ENCODE measurements around the gene MOSMO.
"Not testable (repeated sequence)": the region's sequence is repeated elsewhere in the genome, so short reads cannot be mapped to it uniquely, and the experiment has no call there.

The MOSMO gene

GRCh38 chr16:22007509-22008214, at the start of gene MOSMO:
MOSMO (plus strand) TSS chr16:22008111; CDS start chr16:22008302, 191 bp downstream.
- peak; percentile 55 to 65 for DNase-seq

- DNase-seq: no peak
Measured at GRCh38 chr16:21959050-21959449, 48.9 kb upstream of the MOSMO start.

DNA sequence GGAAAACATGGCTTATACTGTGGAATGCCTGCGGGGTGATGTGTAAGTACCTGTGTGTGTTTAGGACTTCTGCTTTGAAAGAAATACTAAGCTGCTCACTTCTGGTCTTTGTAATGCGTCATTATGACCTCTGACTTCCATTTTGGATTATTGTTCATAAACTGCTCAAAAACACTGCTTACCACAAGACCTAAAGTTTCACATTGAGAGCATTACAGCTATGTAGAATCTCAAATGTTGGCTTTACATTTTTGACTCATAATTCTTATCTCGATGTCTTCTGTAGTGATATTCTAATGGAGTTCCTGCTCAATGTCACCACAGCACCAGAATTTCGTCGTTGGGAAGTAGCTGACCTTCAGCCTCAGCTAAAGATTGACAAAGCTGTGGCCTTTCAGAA, 45.4 kb upstream of the MOSMO start:
- DNase-seq: no peak

GRCh38 chr16:21963887-21964286, 44.0 kb upstream of the MOSMO start:
- DNase-seq: no peak

DNA sequence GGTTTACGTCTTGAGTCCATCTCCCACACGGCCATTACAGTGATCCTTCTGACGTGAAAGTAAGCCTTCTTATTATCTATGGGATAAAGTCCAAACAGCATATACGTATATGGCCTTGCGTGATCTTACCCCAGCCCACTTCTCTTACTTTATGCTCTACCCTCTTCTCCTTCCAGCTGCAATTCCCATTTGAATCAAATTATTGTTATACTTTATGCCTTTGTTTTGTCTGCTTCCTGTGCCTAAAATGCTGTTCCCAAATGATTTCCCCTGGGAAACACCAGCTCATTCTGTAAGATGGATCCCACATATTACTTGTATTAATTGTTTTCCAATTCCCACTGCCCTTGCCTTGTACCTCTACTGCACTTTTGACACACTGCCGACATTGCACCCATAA, 43.6 kb upstream of the MOSMO start:
- DNase-seq: no peak

DNA sequence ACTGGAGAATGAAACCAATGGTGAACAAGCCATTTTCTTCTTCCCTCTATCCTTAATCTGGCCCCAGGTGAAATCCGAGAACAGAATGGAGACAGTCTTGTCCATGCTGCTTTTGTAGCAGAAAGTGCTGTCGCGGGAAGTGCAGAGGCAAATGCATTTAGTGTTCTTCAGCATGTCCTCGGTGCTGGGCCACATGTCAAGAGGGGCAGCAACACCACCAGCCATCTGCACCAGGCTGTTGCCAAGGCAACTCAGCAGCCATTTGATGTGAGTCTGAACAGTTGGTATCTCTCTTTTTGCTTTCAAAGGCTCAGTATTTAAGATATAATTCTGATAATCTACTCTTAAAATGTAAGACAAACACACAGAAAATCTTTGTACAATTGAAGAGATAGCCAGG, 36.1 kb upstream of the MOSMO start:
- DNase-seq: no peak

DNA sequence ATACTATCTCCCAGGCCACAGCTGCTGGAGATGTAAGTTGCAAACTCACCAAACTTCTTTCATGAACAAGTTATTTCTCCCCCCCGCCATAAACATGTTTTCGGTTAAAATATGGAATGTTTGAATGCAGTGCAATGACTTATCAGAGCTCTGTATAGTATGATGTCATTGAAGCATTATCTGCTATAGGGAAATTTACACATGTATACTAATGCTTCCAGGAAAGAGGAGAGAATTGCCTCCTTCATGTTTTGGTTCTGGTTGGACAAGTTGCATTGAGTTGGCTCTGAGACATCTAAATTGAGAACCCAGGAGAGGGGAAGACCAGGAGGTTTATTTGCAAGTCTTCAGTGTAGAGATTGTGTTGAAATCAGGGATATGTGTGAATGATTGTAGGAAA, 34.0 kb upstream of the MOSMO start:
- no peak for DNase-seq

DNA sequence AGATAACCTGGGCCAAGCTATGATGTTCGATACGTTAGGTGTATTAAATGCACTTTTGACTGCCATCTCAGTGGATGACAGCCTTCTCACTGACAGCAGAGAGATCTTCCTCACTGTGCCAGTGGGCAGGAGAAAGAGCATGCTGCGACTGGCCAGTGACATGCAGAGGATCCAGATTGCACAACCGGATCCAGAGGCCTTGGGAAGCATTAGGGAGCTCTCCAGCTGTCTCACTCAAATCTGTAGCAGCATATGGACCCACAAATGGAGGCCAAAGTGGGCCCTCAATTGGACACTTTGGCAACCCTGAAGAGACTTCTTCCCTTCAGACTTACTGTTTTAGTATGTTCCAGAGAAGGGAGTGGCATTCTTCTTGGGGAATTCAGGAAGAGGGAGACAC, 27.9 kb upstream of the MOSMO start:
- DNase-seq: no peak

GRCh38 chr16:21982108-21982507, 25.8 kb upstream of the MOSMO start:
- DNase-seq: no peak

DNA sequence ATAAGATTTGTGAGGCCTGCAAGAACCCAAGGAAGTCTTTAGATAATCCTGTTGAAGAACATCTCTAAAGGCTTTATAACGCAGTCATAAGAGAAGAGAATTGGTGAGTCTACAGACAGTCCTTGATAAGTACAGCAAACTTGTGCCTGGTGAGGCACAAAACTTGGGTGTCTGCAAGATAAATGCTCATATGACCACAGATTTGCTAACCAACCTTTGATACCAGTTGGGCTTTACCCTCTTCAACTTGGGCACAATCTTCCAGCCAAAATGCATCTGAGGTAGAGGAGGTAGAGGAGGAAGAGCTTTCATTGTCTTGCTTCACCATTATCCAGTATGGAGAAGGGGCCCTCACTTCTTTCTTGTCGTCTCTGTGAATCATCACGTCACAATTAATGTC, 23.8 kb upstream of the MOSMO start:
- DNase-seq: no peak

- no peak for DNase-seq
Measured at GRCh38 chr16:21985524-21985923, 22.4 kb upstream of the MOSMO start.

- DNase-seq: no peak
Measured at GRCh38 chr16:21986692-21987246, 21.1 kb upstream of the MOSMO start.

DNA sequence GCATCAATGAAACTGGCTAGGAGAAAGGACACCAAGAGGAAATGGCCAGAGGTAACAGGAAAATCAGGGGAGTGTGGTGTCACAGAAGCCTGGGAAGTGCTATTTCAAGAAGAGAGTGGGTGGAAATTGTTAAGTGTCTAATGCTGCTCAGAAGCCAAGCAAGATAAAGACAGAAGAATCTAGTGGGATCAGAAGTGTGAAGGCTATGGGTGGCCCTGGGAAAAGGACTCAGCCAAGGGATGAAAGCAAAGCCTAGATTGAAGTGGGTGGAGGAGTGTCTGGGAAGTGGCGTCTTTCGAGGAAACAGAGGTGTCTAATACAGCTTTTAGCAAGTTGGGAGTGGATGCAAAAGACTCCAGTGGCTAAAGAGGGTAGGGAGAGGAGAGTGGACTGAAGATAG, 20.4 kb upstream of the MOSMO start:
- no peak for DNase-seq

- DNase-seq: no peak
Measured at GRCh38 chr16:21989133-21989532, 18.8 kb upstream of the MOSMO start.

- no peak for DNase-seq
Measured at GRCh38 chr16:21989751-21990150, 18.2 kb upstream of the MOSMO start.

GRCh38 chr16:21990381-21990944, 17.4 kb upstream of the MOSMO start:
- no peak for DNase-seq

DNA sequence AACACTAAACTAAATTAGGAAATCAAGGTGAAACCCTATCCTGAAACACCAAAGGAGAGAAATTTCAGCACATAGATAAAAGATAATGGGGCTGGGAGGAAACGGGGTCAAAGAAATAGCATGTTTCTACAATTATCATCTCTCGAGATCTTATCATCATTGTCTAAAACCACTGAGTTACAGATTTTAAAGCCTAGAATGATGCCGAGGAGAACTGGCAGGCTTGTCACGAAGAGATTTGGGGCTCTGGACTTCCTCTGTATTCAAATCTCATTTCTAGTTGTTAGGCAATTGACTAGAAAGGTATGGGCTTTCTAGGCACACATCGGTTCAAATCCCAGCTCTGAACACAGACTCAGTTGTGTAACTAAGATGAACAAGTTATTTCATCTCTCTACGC, 16.3 kb upstream of the MOSMO start:
- no peak for DNase-seq

GRCh38 chr16:21994856-21995465, 12.9 kb upstream of the MOSMO start:
- no peak for DNase-seq

GRCh38 chr16:21996923-21997696, 10.8 kb upstream of the MOSMO start:
- no peak for DNase-seq

DNA sequence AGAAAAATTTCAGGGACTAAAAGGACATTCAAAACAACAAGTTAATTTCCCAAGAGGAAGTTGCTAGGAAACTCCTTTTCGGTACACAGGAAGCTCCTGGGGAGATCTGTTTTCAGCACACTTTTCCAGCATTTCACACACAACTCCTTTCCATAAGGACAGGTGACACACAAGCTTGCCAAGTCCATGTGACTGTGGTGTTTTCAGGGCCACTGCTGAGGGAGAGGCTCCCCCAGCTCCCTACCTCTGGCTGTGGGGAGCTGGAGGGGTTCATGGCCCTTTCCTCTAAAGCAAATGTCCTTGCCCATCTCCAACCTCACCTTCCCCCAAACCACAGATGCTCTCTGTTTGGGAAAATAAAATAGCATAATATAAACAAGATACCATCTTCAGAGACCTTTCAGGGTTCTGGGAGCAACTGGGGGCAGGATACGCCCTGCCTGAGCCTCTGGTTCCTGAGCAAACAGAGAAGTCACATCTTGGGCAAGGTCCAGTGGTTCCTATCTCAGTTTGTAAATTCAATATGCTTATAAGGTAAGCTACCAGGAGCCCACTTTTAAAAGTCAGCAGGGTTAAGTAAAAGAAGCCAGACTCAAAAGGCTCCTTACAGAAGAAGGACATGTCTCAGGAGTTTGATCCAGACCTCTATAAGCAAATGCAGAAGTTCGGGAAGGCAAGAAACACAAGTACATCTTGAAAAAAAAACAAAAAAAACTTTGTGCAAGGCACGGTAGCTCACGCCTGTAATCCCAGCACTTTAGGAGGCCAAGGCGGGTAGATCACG, 10.0 kb upstream of the MOSMO start:
- no peak for DNase-seq

DNA sequence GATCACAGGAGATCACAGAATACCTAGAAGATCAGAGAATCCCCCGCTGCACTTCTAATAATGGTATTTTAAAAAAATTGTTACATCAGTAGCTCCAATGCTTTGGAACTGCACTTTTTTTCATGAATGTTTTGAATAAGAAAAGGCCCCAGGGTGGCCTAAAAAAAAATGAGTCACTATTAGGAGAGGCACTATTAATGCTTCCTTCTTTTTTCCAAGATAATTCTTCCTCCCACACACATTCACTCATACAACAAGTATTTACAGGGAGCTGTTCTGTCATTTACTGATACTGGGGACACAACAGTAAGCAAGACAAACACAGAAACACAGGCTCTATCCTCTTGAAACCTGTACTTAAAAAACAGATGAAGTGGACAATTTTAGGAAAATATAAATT, 6.3 kb upstream of the MOSMO start:
- DNase-seq: no peak

- DNase-seq: not testable (repeated sequence)
Measured at GRCh38 chr16:22002047-22002446, 5.9 kb upstream of the MOSMO start.

DNA sequence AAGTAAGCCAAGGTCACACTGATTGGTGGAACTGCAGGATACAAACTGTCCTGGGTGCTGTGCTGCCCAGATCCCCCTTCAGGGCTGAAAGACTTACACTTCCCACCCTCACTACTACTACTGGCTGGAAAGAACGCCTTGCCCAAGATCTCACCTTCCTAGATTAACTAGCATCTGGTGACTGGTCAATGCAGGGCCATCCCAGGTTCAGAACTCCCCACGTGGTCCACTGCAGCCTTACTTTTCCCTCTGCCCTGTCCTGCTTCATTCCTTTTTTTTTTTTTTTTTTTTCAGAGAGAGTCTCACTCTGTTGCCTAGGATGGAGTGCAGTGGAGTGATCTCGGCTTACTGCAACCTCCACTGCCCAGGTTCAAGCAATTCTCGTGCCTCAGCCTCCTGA, 4.7 kb upstream of the MOSMO start:
- DNase-seq: no peak
